Small intestine (tissue), 7 donors: Measurements from ENCODE around the gene SMOC1. TPM values are rescaled to one million over a fixed set of nuclear protein-coding genes. Genes with fewer than 3 reads are reported as not detected.
A peak's percentile ranks its signal among the peaks of the same experiment; 100 is the strongest.

ENCODE experiments used
- DNase-seq, 2 donors: peaks; one replicate each; pipeline versions ENCODE4 v3.0.0 to v3.0.0-alpha.2; 2013
- FAIRE-seq: peaks from 2 replicates; lab custom pipeline; 2012; peaks lifted over from hg19 to GRCh38; lab: Jason Lieb, UNC
- H3K27ac ChIP-seq, 3 donors: one replicate each; pipeline ENCODE4 v1.5.1; 2013; ENCODE audit warnings: low read length in 2 of 3, mild to moderate bottlenecking in 2 of 3, control low read depth in 1 of 3, inconsistent platforms in 1 of 3, low read depth in 1 of 3, moderate library complexity in 1 of 3
- H3K27me3 ChIP-seq, 3 donors: one replicate each; pipeline ENCODE4 v1.6.1; 2013; ENCODE audit warnings: low read length in 3 of 3, inconsistent platforms in 1 of 3; ENCODE audit not compliant: control insufficient read depth in 3 of 3, insufficient read depth in 3 of 3
- H3K36me3 ChIP-seq, 3 donors: one replicate each; pipeline ENCODE4 v1.6.1; 2013; ENCODE audit warnings: low read length in 3 of 3, inconsistent platforms in 1 of 3, low read depth in 1 of 3, mild to moderate bottlenecking in 1 of 3, moderate library complexity in 1 of 3; ENCODE audit not compliant: control insufficient read depth in 3 of 3, insufficient read depth in 2 of 3
- H3K4me1 ChIP-seq, 3 donors: one replicate each; pipeline ENCODE4 v1.6.1; 2013; ENCODE audit warnings: low read length in 2 of 3, inconsistent platforms in 1 of 3, low read depth in 1 of 3, mild to moderate bottlenecking in 1 of 3, moderate library complexity in 1 of 3; ENCODE audit not compliant: control insufficient read depth in 3 of 3, insufficient read depth in 2 of 3
- H3K4me3 ChIP-seq, 3 donors: one replicate each; pipeline ENCODE4 v1.5.1; 2013; ENCODE audit warnings: low read length in 3 of 3, control low read depth in 1 of 3, inconsistent platforms in 1 of 3, low read depth in 1 of 3, mild to moderate bottlenecking in 1 of 3, moderate library complexity in 1 of 3
- H3K9me3 ChIP-seq, 2 donors: one replicate each; pipeline ENCODE4 v1.6.1; 2013; ENCODE audit warnings: low read depth in 1 of 2, low read length in 1 of 2; ENCODE audit not compliant: control insufficient read depth in 2 of 2, insufficient read depth in 1 of 2
- WGBS, 3 donors: extraction: QIAGEN DNeasy Blood & Tissue Kit; methylation state at CpG; one replicate each; pipeline ENCODE4 v1.1.7; 2013; 5-methylcytosine and 5-hydroxymethylcytosine counted together
- polyA plus RNA-seq, 4 donors: library from polyadenylated mRNA; stranded (reverse) in 3 of 4; unstranded in 1 of 4; fragments of 200-250 nt in 3 of 4; fragments of 120-200 nt in 1 of 4; gene quantifications; one replicate each; pipeline versions ENCODE4 v1.2.1 to v1.2.3, GENCODE V29; 2013
- donor health status: healthy with polysubstance abuse.
- donor health status: control.
- donor health status: control.
- donor health status: Bipolar disorder and iron deficiency.
- donor health status: healthy.

The SMOC1 gene
- polyA plus RNA-seq, 4 donors, result 0.94 to 3.5 (median 1.9) TPM; not detected in 1

GRCh38 chr14:69845787-69846186 is 33.4 kb upstream of the SMOC1 start:
- H3K4me3 ChIP-seq, result no peak overlapping the region
- H3K4me1 ChIP-seq, result no peaks in the 10 kb centered on the region
- 18 to 30% (median 23%) methylated on average over 5 of the region's 5 CpGs for WGBS, 3 donors
- DNase-seq, result peak in 1 of 2 donors; percentile 62
- H3K27me3 ChIP-seq, result peaks cover 0 to 5% (median 0%) of the 10 kb centered on the region in 3 donors
- no peak for FAIRE-seq
- no peaks in the 10 kb centered on the region for H3K9me3 ChIP-seq
- H3K36me3 ChIP-seq, result no peaks in the 10 kb centered on the region
- H3K27ac ChIP-seq, result no peak overlapping the region

- WGBS, 3 donors, result 86 to 92% (median 91%) methylated on average over 2 of the region's 2 CpGs
- Histone ChIP-seq H3K27ac (no peak overlapping the region), H3K27me3 (peaks cover 0 to 2% (median 0%) of the 10 kb centered on the region in 3 donors), H3K36me3 (no peaks in the 10 kb centered on the region), H3K9me3 (no peaks in the 10 kb centered on the region), H3K4me3 (no peak overlapping the region), H3K4me1 (no peaks in the 10 kb centered on the region)
- DNase-seq (no peak), FAIRE-seq (no peak)
These were observed 31.1 kb upstream of the SMOC1 start for GRCh38 chr14:69848156-69848555.

GRCh38 chr14:69848903-69849391 is 30.3 kb upstream of the SMOC1 start:
- DNase-seq (no peak), FAIRE-seq (no peak)
- no peak overlapping the region for H3K4me3 ChIP-seq
- no peaks in the 10 kb centered on the region for H3K9me3 ChIP-seq
- H3K36me3 ChIP-seq, result no peaks in the 10 kb centered on the region
- H3K27me3 ChIP-seq, result peaks cover 0 to 2% (median 0%) of the 10 kb centered on the region in 3 donors
- 45 to 56% (median 54%) methylated on average over 6 of the region's 6 CpGs for WGBS, 3 donors
- no peak overlapping the region for H3K27ac ChIP-seq
- no peaks in the 10 kb centered on the region for H3K4me1 ChIP-seq

GRCh38 chr14:69850086-69850735 is 29.0 kb upstream of the SMOC1 start:
- no peak for FAIRE-seq
- Histone ChIP-seq H3K4me3 (peak overlapping the region in 2 of 3 donors; percentile 13 to 32), H3K27me3 (peaks cover 0 to 2% (median 2%) of the 10 kb centered on the region in 3 donors), H3K36me3 (no peaks in the 10 kb centered on the region), H3K27ac (no peak overlapping the region), H3K9me3 (no peaks in the 10 kb centered on the region), H3K4me1 (no peaks in the 10 kb centered on the region)
- WGBS, 3 donors, result 47 to 73% (median 71%) methylated on average over 35 of the region's 35 CpGs
- peak; percentile 36 to 54 for DNase-seq

- no peak overlapping the region for H3K27ac ChIP-seq
- WGBS, 3 donors, result 57 to 75% (median 74%) methylated on average over 2 of the region's 2 CpGs
- FAIRE-seq, result no peak
These were observed 28.5 kb upstream of the SMOC1 start for GRCh38 chr14:69850736-69851112.

GRCh38 chr14:69852531-69853321 is 26.5 kb upstream of the SMOC1 start:
- H3K27me3 ChIP-seq, result peaks cover 0 to 2% (median 2%) of the 10 kb centered on the region in 3 donors
- 72 to 90% (median 81%) methylated on average over 7 of the region's 7 CpGs for WGBS, 3 donors
- no peak overlapping the region for H3K4me3 ChIP-seq
- H3K27ac ChIP-seq, result no peak overlapping the region
- no peaks in the 10 kb centered on the region for H3K4me1 ChIP-seq
- FAIRE-seq, result no peak
- H3K9me3 ChIP-seq, result no peaks in the 10 kb centered on the region
- no peak for DNase-seq
- H3K36me3 ChIP-seq, result no peaks in the 10 kb centered on the region

More at GRCh38 chr14:69850736-69851112, 28.5 kb upstream of the SMOC1 start:
- Histone ChIP-seq H3K4me1 (no peaks in the 10 kb centered on the region), H3K27me3 (peaks cover 0 to 2% (median 2%) of the 10 kb centered on the region in 3 donors), H3K4me3 (no peak overlapping the region), H3K9me3 (no peaks in the 10 kb centered on the region), H3K36me3 (no peaks in the 10 kb centered on the region)
- no peak for DNase-seq

GRCh38 chr14:69853774-69854173 is 25.4 kb upstream of the SMOC1 start:
- Histone ChIP-seq H3K4me1 (no peaks in the 10 kb centered on the region), H3K27ac (no peak overlapping the region), H3K36me3 (no peaks in the 10 kb centered on the region), H3K4me3 (no peak overlapping the region), H3K9me3 (no peaks in the 10 kb centered on the region), H3K27me3 (peaks cover 0 to 2% (median 0%) of the 10 kb centered on the region in 3 donors)
- FAIRE-seq (no peak), DNase-seq (no peak)
- WGBS, 3 donors, result 66 to 68% (median 68%) methylated on average over 7 of the region's 7 CpGs

GRCh38 chr14:69854598-69854997 is 24.6 kb upstream of the SMOC1 start:
- FAIRE-seq, result no peak
- WGBS, 3 donors, result 20 to 56% (median 23%) methylated on average over 2 of the region's 2 CpGs
- Histone ChIP-seq H3K27ac (no peak overlapping the region), H3K4me1 (no peaks in the 10 kb centered on the region), H3K4me3 (no peak overlapping the region), H3K36me3 (no peaks in the 10 kb centered on the region), H3K9me3 (no peaks in the 10 kb centered on the region), H3K27me3 (peaks cover 0 to 2% (median 0%) of the 10 kb centered on the region in 3 donors)
- no peak for DNase-seq
